ENCODE data around the gene GID8.

GRCh38 chr20:62917720-62918119 lies 20.2 kb upstream of the GID8 start:
- TF ChIP-seq POLR2A (IDR thresholded peaks at IDR 0.05; ENCODE audit: low read length) (no peak), GATA1 (IDR thresholded peaks at IDR 0.05; ENCODE audit: low read depth, low read length) (no peak)
